ENCODE results near the gene HTRA1. TPM values are rescaled to one million over a fixed set of nuclear protein-coding genes. Genes with fewer than 3 reads are reported as not detected.

Gene HTRA1
- total and polyA plus RNA-seq, 12 donors = 8.5 to 167 (median 78.0) TPM

- TF ChIP-seq, protein P1, sequence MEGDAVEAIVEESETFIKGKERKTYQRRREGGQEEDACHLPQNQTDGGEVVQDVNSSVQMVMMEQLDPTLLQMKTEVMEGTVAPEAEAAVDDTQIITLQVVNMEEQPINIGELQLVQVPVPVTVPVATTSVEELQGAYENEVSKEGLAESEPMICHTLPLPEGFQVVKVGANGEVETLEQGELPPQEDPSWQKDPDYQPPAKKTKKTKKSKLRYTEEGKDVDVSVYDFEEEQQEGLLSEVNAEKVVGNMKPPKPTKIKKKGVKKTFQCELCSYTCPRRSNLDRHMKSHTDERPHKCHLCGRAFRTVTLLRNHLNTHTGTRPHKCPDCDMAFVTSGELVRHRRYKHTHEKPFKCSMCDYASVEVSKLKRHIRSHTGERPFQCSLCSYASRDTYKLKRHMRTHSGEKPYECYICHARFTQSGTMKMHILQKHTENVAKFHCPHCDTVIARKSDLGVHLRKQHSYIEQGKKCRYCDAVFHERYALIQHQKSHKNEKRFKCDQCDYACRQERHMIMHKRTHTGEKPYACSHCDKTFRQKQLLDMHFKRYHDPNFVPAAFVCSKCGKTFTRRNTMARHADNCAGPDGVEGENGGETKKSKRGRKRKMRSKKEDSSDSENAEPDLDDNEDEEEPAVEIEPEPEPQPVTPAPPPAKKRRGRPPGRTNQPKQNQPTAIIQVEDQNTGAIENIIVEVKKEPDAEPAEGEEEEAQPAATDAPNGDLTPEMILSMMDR (IDR thresholded peaks at IDR 0.05) = no peak
- TF ChIP-seq POLR2A (IDR thresholded peaks at IDR 0.05) = no peak
- 48 to 68% (median 60%) methylated on average over 3 of the region's 3 CpGs for WGBS, 4 donors
- H3K27ac ChIP-seq = no peak overlapping the region
- H3K9me3 ChIP-seq (replicated peaks in 1 of 3) = no peaks in the 10 kb centered on the region
- H3K27me3 ChIP-seq = no peaks in the 10 kb centered on the region
- DNase-seq = peak in 5 of 7 donors; percentile 24 to 47 (median 33)
- peaks cover 0 to 3% of the 10 kb centered on the region in 2 donors for H3K36me3 ChIP-seq (replicated peaks in 1 of 2)
- H3K4me1 ChIP-seq (replicated peaks in 1 of 2) = peaks cover 6 to 20% of the 10 kb centered on the region in 2 donors
- no peak overlapping the region for H3K4me3 ChIP-seq
- intact Hi-C loops (cut with DNase I) = no loop called here
These were observed 41.3 kb upstream of the HTRA1 start for GRCh38 chr10:122419876-122420623.

DNA sequence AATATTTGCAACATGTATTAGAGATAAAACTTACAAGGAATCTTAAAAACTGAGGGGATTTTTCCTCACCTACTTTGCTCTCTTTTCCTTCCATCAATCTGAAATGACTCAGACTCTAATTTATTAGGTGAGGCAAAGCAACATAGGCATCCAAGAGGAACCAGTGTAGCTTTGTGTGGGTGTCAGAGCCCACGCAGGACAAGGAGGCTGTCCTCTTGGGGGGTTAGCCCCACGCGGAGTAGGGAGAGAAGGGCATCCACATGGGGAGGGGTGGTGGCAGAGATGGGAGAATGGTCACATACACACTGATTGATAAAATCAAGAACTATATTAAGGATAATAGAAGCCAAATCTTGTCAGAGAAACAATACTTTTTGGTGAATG, 40.7 kb upstream of the HTRA1 start:
- no peaks in the 10 kb centered on the region for H3K27me3 ChIP-seq
- peaks cover 6 to 20% of the 10 kb centered on the region in 2 donors for H3K4me1 ChIP-seq (replicated peaks in 1 of 2)

GRCh38 chr10:122421054-122421625, 40.2 kb upstream of the HTRA1 start:
- Histone ChIP-seq H3K9me3 (replicated peaks in 1 of 3) (no peaks in the 10 kb centered on the region), H3K36me3 (replicated peaks in 1 of 2) (peaks cover 0 to 7% of the 10 kb centered on the region in 2 donors), H3K4me1 (replicated peaks in 1 of 2) (peaks cover 6 to 18% of the 10 kb centered on the region in 2 donors), H3K27ac (no peak overlapping the region), H3K4me3 (no peak overlapping the region), H3K27me3 (no peaks in the 10 kb centered on the region)
- DNase-seq = no peak
- TF ChIP-seq, protein P1 (IDR thresholded peaks at IDR 0.05) = no peak
- no peak for TF ChIP-seq POLR2A (IDR thresholded peaks at IDR 0.05)
- intact Hi-C loops (cut with DNase I) = no loop called here
- WGBS, 4 donors = 82 to 92% (median 84%) methylated on average over 3 of the region's 3 CpGs

More for the DNA sequence above, 40.7 kb upstream of the HTRA1 start:
- no peak for DNase-seq
- H3K27ac ChIP-seq = no peak overlapping the region
- WGBS, 4 donors = 86 to 97% (median 95%) methylated on average over 3 of the region's 3 CpGs
- TF ChIP-seq, protein P1 (IDR thresholded peaks at IDR 0.05) = no peak
- no peak for TF ChIP-seq POLR2A (IDR thresholded peaks at IDR 0.05)
- H3K4me3 ChIP-seq = no peak overlapping the region
- H3K36me3 ChIP-seq (replicated peaks in 1 of 2) = peaks cover 0 to 3% of the 10 kb centered on the region in 2 donors
- H3K9me3 ChIP-seq (replicated peaks in 1 of 3) = no peaks in the 10 kb centered on the region
- intact Hi-C loops (cut with DNase I) = no loop called here

GRCh38 chr10:122421742-122422141, 39.6 kb upstream of the HTRA1 start:
- intact Hi-C loops (cut with DNase I) = no loop called here
- Histone ChIP-seq H3K27me3 (no peaks in the 10 kb centered on the region), H3K36me3 (replicated peaks in 1 of 2) (peaks cover 0 to 7% of the 10 kb centered on the region in 2 donors), H3K27ac (no peak overlapping the region), H3K9me3 (replicated peaks in 1 of 3) (no peaks in the 10 kb centered on the region), H3K4me3 (no peak overlapping the region), H3K4me1 (replicated peaks in 1 of 2) (peaks cover 6 to 12% of the 10 kb centered on the region in 2 donors)
- TF ChIP-seq POLR2A (IDR thresholded peaks at IDR 0.05) = no peak
- TF ChIP-seq, protein P1 (IDR thresholded peaks at IDR 0.05) = no peak
- no peak for DNase-seq
